Keratinocyte (primary cell): ENCODE data around the gene SLC41A3. TPM values are rescaled to one million over a fixed set of nuclear protein-coding genes. Genes with fewer than 3 reads are reported as not detected.

ENCODE experiments used
- DNase-seq: peaks from one replicate; pipeline ENCODE4 v3.0.0-alpha.2; 2011; ENCODE audit warnings: low read depth, missing footprints, low spot score
- FAIRE-seq: peaks from 2 replicates; lab custom pipeline; 2011; peaks lifted over from hg19 to GRCh38; lab: Jason Lieb, UNC
- H2AFZ ChIP-seq: 2 replicates; pipeline ENCODE4 v1.6.0; 2012; ENCODE audit warnings: low read length, control low read depth, inconsistent platforms; ENCODE audit not compliant: control insufficient read depth
- H3K27ac ChIP-seq: 2 replicates; pipeline ENCODE4 v1.5.1; 2011; ENCODE audit warnings: low read length; ENCODE audit not compliant: control insufficient read depth, insufficient read depth
- H3K27me3 ChIP-seq: 3 replicates; pipeline ENCODE4 v1.6.0; 2011; ENCODE audit warnings: low read length; ENCODE audit not compliant: control insufficient read depth, insufficient read depth; ENCODE audit errors: extremely low read depth
- H3K36me3 ChIP-seq, 2 experiments: 2 replicates in 1 of 2; 3 replicates in 1 of 2; pipeline ENCODE4 v1.5.1; 2011; ENCODE audit warnings: low read length in 2 of 2, mild to moderate bottlenecking in 1 of 2; ENCODE audit not compliant: control insufficient read depth in 2 of 2, insufficient read depth in 2 of 2; ENCODE audit errors: extremely low read depth in 1 of 2
- H3K4me1 ChIP-seq: 3 replicates; pipeline ENCODE4 v1.5.1; 2011; ENCODE audit warnings: low read length; ENCODE audit not compliant: control insufficient read depth, insufficient read depth; ENCODE audit errors: extremely low read depth
- H3K4me2 ChIP-seq: 3 replicates; pipeline ENCODE4 v1.6.0; 2011; ENCODE audit warnings: low read depth, low read length; ENCODE audit not compliant: control insufficient read depth, insufficient read depth; ENCODE audit errors: extremely low read depth
- H3K4me3 ChIP-seq, 3 experiments: fragments of 200-600 bp in 1 of 3; sonication (generic) in 1 of 3; 2 replicates in 2 of 3; 3 replicates in 1 of 3; pipeline ENCODE4 v1.5.1; 2011 to 2016; ENCODE audit warnings: low read length in 3 of 3, mild to moderate bottlenecking in 3 of 3, control low read depth in 2 of 3, inconsistent platforms in 1 of 3, low read depth in 1 of 3, mixed read lengths in 1 of 3, mixed run types in 1 of 3, moderate library complexity in 1 of 3; ENCODE audit not compliant: control insufficient read depth in 2 of 3, insufficient read depth in 2 of 3; ENCODE audit errors: extremely low read depth in 1 of 3
- H3K79me2 ChIP-seq: 2 replicates; pipeline ENCODE4 v1.6.0; 2012; ENCODE audit warnings: low read length; ENCODE audit not compliant: control insufficient read depth, insufficient read depth
- H3K9ac ChIP-seq: 3 replicates; pipeline ENCODE4 v1.6.0; 2011; ENCODE audit warnings: low read length; ENCODE audit not compliant: control insufficient read depth, insufficient read depth; ENCODE audit errors: extremely low read depth
- H3K9me1 ChIP-seq: 3 replicates; pipeline ENCODE4 v1.6.0; 2011; ENCODE audit warnings: low read length; ENCODE audit not compliant: control insufficient read depth, insufficient read depth; ENCODE audit errors: extremely low read depth
- H3K9me3 ChIP-seq: 2 replicates; pipeline ENCODE4 v1.5.1; 2012; ENCODE audit warnings: low read depth, low read length; ENCODE audit not compliant: control insufficient read depth
- H4K20me1 ChIP-seq: 3 replicates; pipeline ENCODE4 v1.6.0; 2011; ENCODE audit warnings: low read length; ENCODE audit not compliant: control insufficient read depth, insufficient read depth; ENCODE audit errors: extremely low read depth
- EZH2 ChIP-seq: IDR thresholded peaks from one replicate; pipeline ENCODE4 v1.6.1; 2012; ENCODE audit warnings: inconsistent platforms, mild to moderate bottlenecking, low read length, moderate library complexity
- dilution Hi-C: fragments of 300-500 bp; cut with MboI; formaldehyde crosslinking; loops from one replicate; pipeline ENCODE4 v1.7.0; 2020; ENCODE audit warnings: low sequenced_read_pairs; ENCODE audit not compliant: extremely low pct_ligation_motif_present
- polyA plus RNA-seq, 5 experiments: library from polyadenylated mRNA; depleted of rRNA in 3 of 5; stranded (reverse) in 3 of 5; stranded (forward) in 1 of 5; unstranded in 1 of 5; fragments of >200 nt; gene quantifications; 1 replicate in 1 of 5; 2 replicates in 3 of 5; 3 replicates in 1 of 5; pipeline versions ENCODE4 v1.2.1 to v1.2.3, GENCODE V29; 2011 to 2012; ENCODE audit warnings: missing spikeins in 2 of 5, low read depth in 1 of 5, low replicate concordance in 1 of 5
- TF ChIP-seq, protein P1 (sequence below), 3 experiments: IDR thresholded peaks in 1 of 3; conservative IDR thresholded peaks in 1 of 3; optimal IDR thresholded peaks in 1 of 3; 2 replicates in 2 of 3; 3 replicates in 1 of 3; pipeline versions ENCODE3 to v1.5.1; 2011; ENCODE audit warnings: low read length in 3 of 3, mild to moderate bottlenecking in 3 of 3, moderate library complexity in 2 of 3, control low read depth in 1 of 3, inconsistent platforms in 1 of 3; ENCODE audit not compliant: insufficient read depth in 2 of 3; ENCODE audit errors: extremely low read depth in 1 of 3

The SLC41A3 gene
- polyA plus RNA-seq, 1 donor (not counting 4 experiments of a cell fraction or from before 2014, with no cell fraction given): 30.2 TPM

DNA sequence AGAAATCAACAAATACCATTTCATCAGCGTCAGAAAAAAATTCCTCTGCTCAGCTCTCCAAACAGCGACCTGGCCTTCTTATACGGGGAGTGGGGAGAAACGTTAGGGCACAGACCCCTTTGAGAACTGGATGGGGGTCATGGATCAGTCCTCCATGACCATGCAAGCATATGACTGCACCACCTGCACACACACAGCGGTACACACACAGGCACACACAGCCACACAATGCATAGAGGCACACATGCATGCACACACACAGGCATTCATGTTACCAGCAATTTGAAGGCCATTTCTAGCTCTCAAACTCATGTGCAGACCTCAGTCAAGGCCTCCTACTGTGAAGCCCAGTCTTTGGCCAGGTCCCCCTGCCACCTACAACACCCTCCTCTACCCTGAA lies 50.2 kb downstream of the SLC41A3 start:
- no peak overlapping the region for H3K9ac ChIP-seq
- no peak for DNase-seq
- H3K79me2 ChIP-seq: no peaks in the 10 kb centered on the region
- H3K4me2 ChIP-seq: no peak overlapping the region
- H3K27me3 ChIP-seq: no peaks in the 10 kb centered on the region
- H3K4me3 ChIP-seq: no peak overlapping the region
- H3K9me3 ChIP-seq: no peaks in the 10 kb centered on the region
- dilution Hi-C loops: no loop called here
- peaks cover 0 to 6% of the 10 kb centered on the region in 2 experiments for H3K36me3 ChIP-seq
- no peak overlapping the region for H2AFZ ChIP-seq
- H4K20me1 ChIP-seq: no peaks in the 10 kb centered on the region
- peaks cover 8% of the 10 kb centered on the region for H3K4me1 ChIP-seq
- H3K9me1 ChIP-seq: no peaks in the 10 kb centered on the region
- TF ChIP-seq, protein P1, sequence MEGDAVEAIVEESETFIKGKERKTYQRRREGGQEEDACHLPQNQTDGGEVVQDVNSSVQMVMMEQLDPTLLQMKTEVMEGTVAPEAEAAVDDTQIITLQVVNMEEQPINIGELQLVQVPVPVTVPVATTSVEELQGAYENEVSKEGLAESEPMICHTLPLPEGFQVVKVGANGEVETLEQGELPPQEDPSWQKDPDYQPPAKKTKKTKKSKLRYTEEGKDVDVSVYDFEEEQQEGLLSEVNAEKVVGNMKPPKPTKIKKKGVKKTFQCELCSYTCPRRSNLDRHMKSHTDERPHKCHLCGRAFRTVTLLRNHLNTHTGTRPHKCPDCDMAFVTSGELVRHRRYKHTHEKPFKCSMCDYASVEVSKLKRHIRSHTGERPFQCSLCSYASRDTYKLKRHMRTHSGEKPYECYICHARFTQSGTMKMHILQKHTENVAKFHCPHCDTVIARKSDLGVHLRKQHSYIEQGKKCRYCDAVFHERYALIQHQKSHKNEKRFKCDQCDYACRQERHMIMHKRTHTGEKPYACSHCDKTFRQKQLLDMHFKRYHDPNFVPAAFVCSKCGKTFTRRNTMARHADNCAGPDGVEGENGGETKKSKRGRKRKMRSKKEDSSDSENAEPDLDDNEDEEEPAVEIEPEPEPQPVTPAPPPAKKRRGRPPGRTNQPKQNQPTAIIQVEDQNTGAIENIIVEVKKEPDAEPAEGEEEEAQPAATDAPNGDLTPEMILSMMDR (optimal IDR thresholded peaks at IDR 0.05 in 1 of 3, IDR thresholded peaks at IDR 0.05 in 1 of 3, conservative IDR thresholded peaks at IDR 0.05 in 1 of 3; ENCODE audit: extremely low read depth in 1 of 3, insufficient read depth in 2 of 3, low read length in 3 of 3): no peak
- TF ChIP-seq EZH2: no peak
- FAIRE-seq: no peak
- no peak overlapping the region for H3K27ac ChIP-seq

GRCh38 chr3:126033051-126033745 lies 50.7 kb downstream of the SLC41A3 start:
- TF ChIP-seq EZH2: no peak
- TF ChIP-seq, protein P1 (optimal IDR thresholded peaks at IDR 0.05 in 1 of 3, IDR thresholded peaks at IDR 0.05 in 1 of 3, conservative IDR thresholded peaks at IDR 0.05 in 1 of 3; ENCODE audit: extremely low read depth in 1 of 3, insufficient read depth in 2 of 3, low read length in 3 of 3): no peak
- Histone ChIP-seq H3K27me3 (no peaks in the 10 kb centered on the region), H3K36me3 (peaks cover 0 to 6% of the 10 kb centered on the region in 2 experiments), H3K4me1 (peaks cover 8% of the 10 kb centered on the region), H3K9me1 (no peaks in the 10 kb centered on the region), H3K27ac (no peak overlapping the region), H3K4me2 (no peak overlapping the region), H3K79me2 (no peaks in the 10 kb centered on the region), H3K9me3 (peaks cover 3% of the 10 kb centered on the region), H2AFZ (no peak overlapping the region), H4K20me1 (no peaks in the 10 kb centered on the region), H3K9ac (no peak overlapping the region), H3K4me3 (no peak overlapping the region)
- FAIRE-seq (no peak), DNase-seq (no peak)
- dilution Hi-C loops: no loop called here
